COLO668 (cell line): ENCODE measurements around the gene CHADL.

ENCODE experiments used
- DNase-seq: peaks from one replicate; lab custom pipeline; 2025; ENCODE audit not compliant: unreplicated experiment; lab: John Stamatoyannopoulos, UW

The CHADL gene

GRCh38 chr22:41257696-41258095 lies 17.0 kb upstream of the CHADL start:
- DNase-seq: no peak

GRCh38 chr22:41256254-41257253 lies 15.8 kb upstream of the CHADL start:
- DNase-seq: peak; percentile 20

GRCh38 chr22:41254230-41254629 lies 13.5 kb upstream of the CHADL start:
- no peak for DNase-seq

GRCh38 chr22:41252365-41252764 lies 11.6 kb upstream of the CHADL start:
- DNase-seq: no peak

GRCh38 chr22:41250127-41250526 lies 9.4 kb upstream of the CHADL start:
- no peak for DNase-seq

- DNase-seq: no peak
Measured at GRCh38 chr22:41249442-41249841, 8.7 kb upstream of the CHADL start.

- DNase-seq: no peak
Measured at GRCh38 chr22:41248758-41249157, 8.0 kb upstream of the CHADL start.

- DNase-seq: no peak
Measured at GRCh38 chr22:41248314-41248713, 7.6 kb upstream of the CHADL start.

- DNase-seq: no peak
Measured at GRCh38 chr22:41247703-41248102, 7.0 kb upstream of the CHADL start.

GRCh38 chr22:41245917-41246499 lies 5.3 kb upstream of the CHADL start:
- no peak for DNase-seq

- no peak for DNase-seq
Measured at GRCh38 chr22:41243361-41243760, 2.6 kb upstream of the CHADL start.

- no peak for DNase-seq
Measured at GRCh38 chr22:41242396-41243117, 1.8 kb upstream of the CHADL start.

GRCh38 chr22:41241133-41241676 lies 474 bp upstream of the CHADL start:
- DNase-seq: no peak

- DNase-seq: no peak
Measured at GRCh38 chr22:41239443-41240128, 1.1 kb downstream of the CHADL start.

GRCh38 chr22:41238570-41239442 lies 1.9 kb downstream of the CHADL start:
- peak; percentile 63 for DNase-seq

- peak; percentile 90 for DNase-seq
Measured at GRCh38 chr22:41237707-41238569, 2.8 kb downstream of the CHADL start.

GRCh38 chr22:41237036-41237706 lies 3.6 kb downstream of the CHADL start:
- no peak for DNase-seq
